Adipose tissue (tissue), 3 donors: ENCODE measurements around the gene GNRH2. TPM values are rescaled to one million over a fixed set of nuclear protein-coding genes. Genes with fewer than 3 reads are reported as not detected.
"Not testable (repeated sequence)": the region's sequence is repeated elsewhere in the genome, so short reads cannot be mapped to it uniquely, and the experiment has no call there.

Source experiments
- H3K27ac ChIP-seq: one replicate; pipeline ENCODE4 v1.5.1; 2013; ENCODE audit warnings: low read depth, low read length
- WGBS, 3 donors: extraction: QIAGEN DNeasy Blood & Tissue Kit; methylation state at CpG; one replicate each; pipeline ENCODE4 v1.1.7; 2013; 5-methylcytosine and 5-hydroxymethylcytosine counted together
- polyA plus RNA-seq, 3 donors: library from polyadenylated mRNA; stranded (reverse); fragments of 200-250 nt; gene quantifications; one replicate each; pipeline ENCODE4 v1.2.3, GENCODE V29; 2013
- donor health status: healthy with polysubstance abuse.
- donor health status: Bipolar disorder and iron deficiency.
- donor health status: healthy.

Gene GNRH2
- polyA plus RNA-seq, 3 donors, result not detected

- H3K27ac ChIP-seq, result no peak overlapping the region
- whole genome bisulfite sequencing, 3 donors, result 76 to 94% (median 79%) methylated on average over 4 of the region's 4 CpGs
These were observed 4.0 kb upstream of the GNRH2 start for GRCh38 chr20:3039426-3039825.

GRCh38 chr20:3040086-3040485, 3.3 kb upstream of the GNRH2 start:
- WGBS, 3 donors, result 89 to 93% (median 90%) methylated on average over 8 of the region's 8 CpGs

GRCh38 chr20:3041854-3042409, 1.5 kb upstream of the GNRH2 start:
- H3K27ac ChIP-seq, result no peak overlapping the region
- WGBS, 3 donors, result 21 to 53% (median 45%) methylated on average over 10 of the region's 10 CpGs

More at GRCh38 chr20:3040086-3040485, 3.3 kb upstream of the GNRH2 start:
- no peak overlapping the region for H3K27ac ChIP-seq

- H3K27ac ChIP-seq, result no peak overlapping the region
- 72 to 85% (median 79%) methylated on average over 5 of the region's 5 CpGs for WGBS, 3 donors
These were observed 797 bp upstream of the GNRH2 start for GRCh38 chr20:3042625-3043024.

GRCh38 chr20:3044336-3044965, 1.0 kb downstream of the GNRH2 start:
- WGBS, 3 donors, result 92 to 99% (median 96%) methylated on average over 8 of the region's 8 CpGs
- H3K27ac ChIP-seq, result no peak overlapping the region

GRCh38 chr20:3045042-3045815, 1.8 kb downstream of the GNRH2 start:
- 1 to 3% (median 3%) methylated on average over 22 to 24 of the region's 24 CpGs for WGBS, 3 donors

GRCh38 chr20:3045816-3046676, 2.6 kb downstream of the GNRH2 start, which contains the start of gene MRPS26:
TSS of gene MRPS26 (plus strand) at chr20:3046052. CDS start at chr20:3046069, 17 bp downstream.
- peak within 1 kb of the TSS; percentile 41 for H3K27ac ChIP-seq
- WGBS, 3 donors, result 0 to 1% (median 0%) methylated on average over 94 to 104 of the region's 104 CpGs

More at GRCh38 chr20:3045042-3045815, 1.8 kb downstream of the GNRH2 start:
- H3K27ac ChIP-seq, result peak overlapping the region; percentile 41

- 36 to 44% (median 42%) methylated on average over 39 of the region's 39 CpGs for WGBS, 3 donors
- H3K27ac ChIP-seq, result no peak overlapping the region
These were observed 3.4 kb downstream of the GNRH2 start for GRCh38 chr20:3046677-3047462.

- no peak overlapping the region for H3K27ac ChIP-seq
- 82 to 84% (median 83%) methylated on average over 14 of the region's 14 CpGs for WGBS, 3 donors
These were observed 4.3 kb downstream of the GNRH2 start for GRCh38 chr20:3047486-3048419.

- 64 to 77% (median 72%) methylated on average over 7 of the region's 7 CpGs for WGBS, 3 donors
- H3K27ac ChIP-seq, result no peak overlapping the region
These were observed 8.1 kb downstream of the GNRH2 start for GRCh38 chr20:3051385-3052019.

GRCh38 chr20:3059489-3059888, 16.1 kb downstream of the GNRH2 start:
- H3K27ac ChIP-seq, result no peak overlapping the region
- 88 to 94% (median 91%) methylated on average over 3 of the region's 3 CpGs for WGBS, 3 donors

GRCh38 chr20:3064119-3064518, 20.7 kb downstream of the GNRH2 start:
- 78 to 85% (median 83%) methylated on average over 6 of the region's 6 CpGs for WGBS, 3 donors
- H3K27ac ChIP-seq, result not testable (repeated sequence)

GRCh38 chr20:3067139-3068014, 24.0 kb downstream of the GNRH2 start:
- no peak overlapping the region for H3K27ac ChIP-seq
- WGBS, 3 donors, result 80 to 82% (median 81%) methylated on average over 21 to 23 of the region's 23 CpGs

GRCh38 chr20:3068075-3068474, 24.7 kb downstream of the GNRH2 start:
- no peak overlapping the region for H3K27ac ChIP-seq
- WGBS, 3 donors, result 70 to 76% (median 75%) methylated on average over 8 of the region's 8 CpGs
